ENCODE results near the gene SH3RF3. TPM values are rescaled to one million over a fixed set of nuclear protein-coding genes. Genes with fewer than 3 reads are reported as not detected.

Gene SH3RF3
- total and polyA plus RNA-seq, 2 of the 13 experiments (the other 11 are each of a cell fraction or from before 2014, with no cell fraction given) = 0.04 TPM; not detected in 1

DNA sequence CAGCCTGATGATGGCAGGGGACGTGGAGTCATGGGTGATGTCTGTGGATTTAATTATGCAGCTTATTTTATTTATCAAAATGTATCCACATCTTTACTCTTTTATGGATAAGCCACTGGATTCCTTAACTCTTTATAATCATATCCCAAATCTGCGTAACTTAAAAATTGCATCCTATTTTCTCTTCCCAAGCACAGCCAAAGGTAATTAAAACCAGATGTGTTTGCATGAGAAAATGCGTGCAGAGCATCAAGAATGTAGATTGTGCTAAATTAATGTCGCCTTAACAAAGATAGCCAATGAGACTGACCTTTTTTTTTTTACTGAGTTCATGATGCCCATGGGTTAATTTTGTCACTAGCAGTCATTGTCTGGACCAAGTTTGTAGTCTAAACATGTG, 10.0 kb downstream of the SH3RF3 start (continued):
- TF ChIP-seq UBTF (CRISPR knock-in tag; IDR thresholded peaks at IDR 0.05) (no peak), ISX (CRISPR knock-in tag; conservative IDR thresholded peaks at IDR 0.05) (no peak), NFAT5 (CRISPR knock-in tag; IDR thresholded peaks at IDR 0.05) (no peak), KAT8 (CRISPR knock-in tag; IDR thresholded peaks at IDR 0.05) (no peak), ZNF296 (CRISPR knock-in tag; conservative IDR thresholded peaks at IDR 0.05) (no peak), HOXA7 (CRISPR knock-in tag; IDR thresholded peaks at IDR 0.05) (no peak), NR2F6 (IDR thresholded peaks at IDR 0.05) (no peak), NR2F6 (CRISPR knock-in tag; IDR thresholded peaks at IDR 0.05) (no peak), ZNF710 (CRISPR knock-in tag; IDR thresholded peaks at IDR 0.05; ENCODE audit: borderline replicate concordance) (no peak), ZSCAN12 (CRISPR knock-in tag; IDR thresholded peaks at IDR 0.05) (no peak), RBAK (CRISPR knock-in tag; IDR thresholded peaks at IDR 0.05) (no peak), TBL1XR1 (IDR thresholded peaks at IDR 0.05; ENCODE audit: borderline replicate concordance, low read length, partially characterized antibody) (no peak)
